CD4-positive, alpha-beta T cell (primary cell): ENCODE results near the gene ASTN2. TPM values are rescaled to one million over a fixed set of nuclear protein-coding genes. Genes with fewer than 3 reads are reported as not detected.

Experiments
- ATAC-seq: fragments of 200-7000 bp; cut with Tn5 transposase; one replicate; pipeline ENCODE4 v1.10.0; 2022; ENCODE audit warnings: mild to moderate bottlenecking; ENCODE audit not compliant: poor library complexity
- CTCF ChIA-PET: fragments of 350-600 bp; sonication (Branson Sonifier 250); formaldehyde crosslinking; loops from one replicate; lab custom pipeline; 2021; ENCODE audit warnings: antibody characterized with exemption, inconsistent platforms; lab: Charles Lee
- POLR2A ChIA-PET: fragments of 350-600 bp; sonication (Branson Sonifier 250); formaldehyde crosslinking; loops from one replicate; lab custom pipeline; 2021; ENCODE audit warnings: antibody characterized with exemption, inconsistent platforms; lab: Charles Lee
- DNase-seq, 14 experiments: peaks; one replicate each; pipeline ENCODE4 v3.0.0-alpha.2; 2013 to 2020; ENCODE audit warnings: mixed read lengths in 2 of 14
- H3K27ac ChIP-seq, 2 donors: one replicate each; pipeline versions ENCODE4 v1.5.1 to v1.7.0; 2013; ENCODE audit warnings: low read length in 2 of 2, low read depth in 1 of 2, mild to moderate bottlenecking in 1 of 2
- H3K27me3 ChIP-seq, 2 experiments: 1 replicate in 1 of 2; 2 replicates in 1 of 2; pipeline versions ENCODE4 v1.6.1 to v1.7.0; 2013; ENCODE audit warnings: low read length in 2 of 2, control low read depth in 1 of 2, mild to moderate bottlenecking in 1 of 2, moderate library complexity in 1 of 2; ENCODE audit not compliant: insufficient read depth in 2 of 2, control insufficient read depth in 1 of 2
- H3K36me3 ChIP-seq: one replicate; pipeline ENCODE4 v1.6.1; 2013; ENCODE audit warnings: low read length, control low read depth; ENCODE audit not compliant: insufficient read depth
- H3K4me1 ChIP-seq: one replicate; pipeline ENCODE4 v1.6.1; 2013; ENCODE audit warnings: low read length, control low read depth; ENCODE audit not compliant: insufficient read depth
- H3K4me3 ChIP-seq: one replicate; pipeline ENCODE4 v1.5.1; 2013; ENCODE audit warnings: mild to moderate bottlenecking, low read length, moderate library complexity
- H3K9me3 ChIP-seq, 2 experiments: 1 replicate in 1 of 2; 2 replicates in 1 of 2; pipeline versions ENCODE4 v1.6.1 to v1.7.0; 2013; ENCODE audit warnings: low read length in 2 of 2, mild to moderate bottlenecking in 2 of 2, control low read depth in 1 of 2, moderate library complexity in 1 of 2; ENCODE audit not compliant: control insufficient read depth in 1 of 2, insufficient read depth in 1 of 2
- H3K27ac Mint-ChIP-seq: one replicate; pipeline ENCODE4 v1.8.0; 2020; ENCODE audit warnings: mixed read lengths
- H3K27me3 Mint-ChIP-seq: one replicate; pipeline ENCODE4 v1.8.0; 2021; ENCODE audit warnings: mixed read lengths
- H3K36me3 Mint-ChIP-seq: one replicate; pipeline ENCODE4 v1.8.0; 2021; ENCODE audit warnings: low read depth, mixed read lengths
- H3K4me1 Mint-ChIP-seq: one replicate; pipeline ENCODE4 v1.8.0; 2021; ENCODE audit warnings: low read depth, mixed read lengths
- H3K4me3 Mint-ChIP-seq: one replicate; pipeline ENCODE4 v1.8.0; 2020; ENCODE audit warnings: mild to moderate bottlenecking, mixed read lengths
- H3K9me3 Mint-ChIP-seq: one replicate; pipeline ENCODE4 v1.8.0; 2020; ENCODE audit warnings: mixed read lengths
- CTCF ChIP-seq: fragments of 200-600 bp; IDR thresholded peaks from one replicate; pipeline ENCODE4 v1.8.0; 2022; ENCODE audit warnings: antibody characterized with exemption, mild to moderate bottlenecking
- intact Hi-C, 2 experiments: fragments of 100-400 bp; cut with DNase I in 1 of 2; cut with micrococcal nuclease in 1 of 2; formaldehyde crosslinking; loops; one replicate each; pipeline versions ENCODE4 v1.15.1 to v1.9.0; 2023 to 2025; cut with DNase I, micrococcal nuclease
- total RNA-seq, 174 experiments: library from RNA in 2 of 174; stranded (reverse) in 2 of 174; gene quantifications; one replicate each; pipeline ENCODE4 v1.2.3 and lab custom pipeline; 2021 to 2026

The ASTN2 gene
- total RNA-seq, 2 experiments from 2014 or later, result 2.3 to 2.4 TPM

GRCh38 chr9:117104206-117104605, 310.7 kb downstream of the ASTN2 start:
- H3K36me3 ChIP-seq, result no peaks in the 10 kb centered on the region
- ChIA-PET CTCF (no interaction called here), POLR2A (no interaction called here)
- DNase-seq, result no peak
- H3K4me3 ChIP-seq, result no peak overlapping the region
- no peak overlapping the region for H3K4me3 Mint-ChIP-seq
- no peak for ATAC-seq
- H3K36me3 Mint-ChIP-seq, result no peaks in the 10 kb centered on the region
- no peaks in the 10 kb centered on the region for H3K27me3 ChIP-seq
- H3K4me1 Mint-ChIP-seq, result no peaks in the 10 kb centered on the region
- peaks cover 0 to 3% of the 10 kb centered on the region in 2 experiments for H3K9me3 ChIP-seq
- no peaks in the 10 kb centered on the region for H3K27me3 Mint-ChIP-seq
- no peak overlapping the region for H3K27ac Mint-ChIP-seq
- H3K9me3 Mint-ChIP-seq, result peaks cover 7% of the 10 kb centered on the region
- no peaks in the 10 kb centered on the region for H3K4me1 ChIP-seq
- H3K27ac ChIP-seq, result no peak overlapping the region
- intact Hi-C loops, result no loop called here
- TF ChIP-seq CTCF, result no peak

GRCh38 chr9:117103438-117104110, 311.3 kb downstream of the ASTN2 start:
- ChIA-PET CTCF (no interaction called here), POLR2A (no interaction called here)
- Mint-ChIP-seq H3K27me3 (no peaks in the 10 kb centered on the region), H3K27ac (no peak overlapping the region), H3K4me1 (no peaks in the 10 kb centered on the region), H3K4me3 (no peak overlapping the region), H3K9me3 (peaks cover 7% of the 10 kb centered on the region), H3K36me3 (no peaks in the 10 kb centered on the region)
- no peak for TF ChIP-seq CTCF
- Histone ChIP-seq H3K4me3 (no peak overlapping the region), H3K4me1 (no peaks in the 10 kb centered on the region), H3K9me3 (peaks cover 0 to 3% of the 10 kb centered on the region in 2 experiments), H3K27ac (no peak overlapping the region), H3K27me3 (no peaks in the 10 kb centered on the region), H3K36me3 (no peaks in the 10 kb centered on the region)
- DNase-seq (no peak), ATAC-seq (no peak)
- intact Hi-C loops, result no loop called here

GRCh38 chr9:117101008-117101407, 313.8 kb downstream of the ASTN2 start:
- Mint-ChIP-seq H3K36me3 (no peaks in the 10 kb centered on the region), H3K27me3 (no peaks in the 10 kb centered on the region), H3K4me3 (no peak overlapping the region), H3K27ac (no peak overlapping the region), H3K9me3 (peaks cover 7% of the 10 kb centered on the region), H3K4me1 (no peaks in the 10 kb centered on the region)
- no peak overlapping the region for H3K27ac ChIP-seq
- H3K4me3 ChIP-seq, result no peak overlapping the region
- TF ChIP-seq CTCF, result no peak
- POLR2A ChIA-PET, result no interaction called here
- DNase-seq (no peak), ATAC-seq (no peak)
- CTCF ChIA-PET, result no interaction called here
- peaks cover 0 to 3% of the 10 kb centered on the region in 2 experiments for H3K9me3 ChIP-seq
- no peaks in the 10 kb centered on the region for H3K36me3 ChIP-seq
- intact Hi-C loops, result no loop called here
- no peaks in the 10 kb centered on the region for H3K27me3 ChIP-seq
- H3K4me1 ChIP-seq, result no peaks in the 10 kb centered on the region
